ENCODE measurements around the gene MBLAC1.

Gene MBLAC1

DNA sequence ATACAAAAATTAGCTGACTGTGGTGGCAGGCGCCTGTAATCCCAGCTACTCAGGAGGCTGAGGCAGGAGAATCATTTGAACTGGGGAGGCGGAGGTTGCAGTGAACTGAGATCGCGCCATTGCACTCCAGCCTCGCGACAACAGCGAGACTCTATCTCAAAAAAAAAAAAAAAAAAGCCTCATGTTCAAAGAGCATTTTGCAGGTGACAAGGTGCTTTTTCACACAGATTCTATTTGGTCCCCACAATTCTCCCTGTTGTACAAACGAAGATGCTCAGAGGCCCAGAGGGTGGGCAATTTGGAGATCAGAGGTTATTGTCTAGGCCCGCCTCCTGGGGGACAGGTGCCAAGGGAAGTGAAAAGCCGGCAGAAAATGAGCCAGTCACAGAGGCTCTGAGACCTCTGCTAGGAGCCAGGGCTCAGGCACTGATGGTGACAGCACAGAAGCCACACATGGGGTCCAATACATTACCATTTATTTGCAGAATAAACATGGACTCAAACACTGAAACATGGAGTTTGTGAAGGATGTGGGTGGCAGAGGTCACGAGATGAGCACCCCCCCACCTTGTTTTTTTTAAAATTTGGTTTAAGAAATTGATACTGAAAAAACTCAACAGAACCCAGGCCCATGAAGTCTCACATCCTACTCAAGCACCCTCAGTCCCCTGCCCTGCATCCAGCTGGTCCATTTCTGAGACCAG, 42.5 kb downstream of the MBLAC1 start:
- no peak for DNase-seq (ENCODE audit: low read depth in 1 of 2, low spot score in 1 of 2)

DNA sequence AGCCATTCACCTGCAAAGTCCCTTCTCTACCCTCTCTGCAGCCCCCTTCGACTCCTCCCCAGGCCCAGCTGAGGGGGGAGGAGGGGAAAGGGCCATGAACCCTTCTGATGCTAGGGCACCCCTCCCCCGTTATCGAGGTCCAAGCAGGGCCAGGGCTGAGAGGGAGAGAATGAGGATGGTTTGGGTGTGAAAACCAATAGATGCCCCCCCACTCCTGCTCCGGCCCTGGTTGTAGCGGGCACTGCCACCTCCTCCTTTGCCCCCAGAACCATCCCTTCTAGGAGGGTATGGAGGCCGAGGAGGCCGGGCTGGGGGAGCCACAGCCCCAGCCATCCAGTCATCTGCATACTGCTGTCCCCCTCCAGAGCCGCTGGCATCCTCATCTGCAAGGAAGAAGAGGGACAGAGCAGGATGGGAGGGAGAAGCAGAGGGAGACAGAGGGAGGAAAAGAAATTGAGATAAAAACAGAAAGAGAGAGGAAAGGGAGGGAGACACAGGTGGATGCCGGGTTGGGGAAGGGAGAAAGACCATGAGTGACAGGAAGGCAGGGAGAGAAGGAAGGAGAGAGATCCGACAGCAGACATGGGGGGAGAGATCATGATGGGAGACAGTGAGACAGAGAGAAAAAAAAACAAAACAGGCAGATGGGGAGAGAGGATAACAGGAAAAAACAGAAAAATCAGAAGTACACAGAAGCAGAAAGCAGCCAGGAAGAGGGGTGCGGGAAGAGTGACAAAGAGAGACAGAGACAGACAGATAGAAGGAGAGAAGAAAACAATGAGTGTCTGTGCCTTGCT, 43.5 kb downstream of the MBLAC1 start:
- no peak for DNase-seq (ENCODE audit: low read depth in 1 of 2, low spot score in 1 of 2)

DNA sequence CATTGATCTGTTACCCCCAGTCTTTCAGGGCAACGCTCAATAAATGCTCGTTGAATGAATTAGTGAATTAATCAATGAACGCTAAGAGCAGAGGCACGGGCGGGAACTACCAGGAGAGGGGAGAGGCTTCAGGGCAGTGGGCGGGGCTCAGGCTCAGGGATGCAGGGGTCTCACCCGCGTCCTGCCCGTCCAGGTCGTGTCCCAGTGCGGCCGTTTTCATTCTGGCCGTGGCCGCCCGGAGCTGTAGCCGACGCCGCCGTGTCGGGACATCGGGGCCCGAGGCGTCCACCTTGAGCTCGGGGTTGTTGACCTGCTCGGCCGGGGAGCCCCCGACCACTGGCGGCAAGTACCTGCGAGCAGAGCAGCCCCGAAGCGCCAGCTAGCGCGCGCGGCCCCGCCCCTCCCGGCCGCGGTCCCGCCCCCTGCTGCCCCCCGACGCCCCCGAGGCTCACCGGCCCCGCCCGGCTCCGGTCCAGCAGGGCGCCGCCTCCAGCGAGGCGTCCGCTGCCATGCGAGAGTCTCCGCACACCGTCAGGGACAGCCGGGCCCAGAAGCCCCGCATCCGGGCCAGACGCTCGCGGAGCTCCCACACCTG, 44.4 kb downstream of the MBLAC1 start:
- DNase-seq (ENCODE audit: low read depth in 1 of 2, low spot score in 1 of 2), result peak in 1 of 2 donors; percentile 26

DNA sequence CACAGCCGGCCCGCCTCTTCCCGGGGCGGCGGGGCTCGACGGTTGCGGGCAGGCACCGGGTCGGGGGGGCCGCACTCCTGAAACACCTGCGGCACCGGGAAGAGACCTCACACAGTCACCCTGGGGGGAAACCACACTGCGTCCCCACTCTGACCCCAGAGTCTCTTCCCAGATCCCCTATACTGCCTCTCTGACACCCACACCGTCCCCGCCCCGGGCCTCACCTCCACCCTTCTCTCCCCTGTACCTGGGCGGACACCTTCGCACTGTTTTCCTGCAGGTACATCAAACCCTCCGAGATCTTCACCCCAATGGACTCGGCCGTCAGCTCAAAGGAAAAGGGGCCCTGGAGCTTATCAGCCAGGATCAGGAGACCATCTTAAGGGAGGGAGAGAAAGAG, 45.1 kb downstream of the MBLAC1 start:
- DNase-seq (ENCODE audit: low read depth in 1 of 2, low spot score in 1 of 2), result no peak

DNA sequence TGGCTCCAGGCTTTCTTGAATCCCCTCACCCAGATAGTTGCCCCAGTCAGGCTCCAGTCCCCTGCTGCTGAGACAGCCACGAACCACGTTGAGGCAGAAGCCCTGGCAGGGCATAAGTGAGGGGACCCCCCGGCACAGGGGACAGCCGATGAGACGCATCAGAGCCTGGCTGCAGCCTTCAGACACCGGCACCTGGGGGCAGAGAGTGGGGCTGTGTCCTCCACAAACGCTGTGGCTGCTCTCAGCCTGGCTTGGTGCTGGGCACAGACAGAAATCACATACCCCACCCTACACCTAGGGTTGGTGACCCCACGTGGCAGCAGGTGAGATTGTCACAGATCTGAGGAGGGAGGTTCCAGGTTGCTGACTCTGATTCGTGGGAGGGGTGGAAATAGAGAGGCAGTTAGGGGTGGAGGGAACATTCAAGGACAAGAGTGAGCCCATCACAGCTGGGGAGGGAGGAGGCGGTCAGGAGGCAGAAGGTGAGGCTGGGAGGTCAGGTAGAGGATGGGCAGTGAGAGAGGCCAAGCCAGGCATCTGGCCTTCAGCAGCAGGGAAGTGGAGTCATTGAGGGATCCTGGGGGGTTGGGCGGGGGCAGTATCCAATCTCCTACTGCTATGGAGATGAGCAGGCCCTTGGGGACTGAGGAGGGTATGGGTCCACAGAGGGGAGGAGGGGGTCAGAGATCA, 47.2 kb downstream of the MBLAC1 start:
- no peak for DNase-seq (ENCODE audit: low read depth in 1 of 2, low spot score in 1 of 2)

DNA sequence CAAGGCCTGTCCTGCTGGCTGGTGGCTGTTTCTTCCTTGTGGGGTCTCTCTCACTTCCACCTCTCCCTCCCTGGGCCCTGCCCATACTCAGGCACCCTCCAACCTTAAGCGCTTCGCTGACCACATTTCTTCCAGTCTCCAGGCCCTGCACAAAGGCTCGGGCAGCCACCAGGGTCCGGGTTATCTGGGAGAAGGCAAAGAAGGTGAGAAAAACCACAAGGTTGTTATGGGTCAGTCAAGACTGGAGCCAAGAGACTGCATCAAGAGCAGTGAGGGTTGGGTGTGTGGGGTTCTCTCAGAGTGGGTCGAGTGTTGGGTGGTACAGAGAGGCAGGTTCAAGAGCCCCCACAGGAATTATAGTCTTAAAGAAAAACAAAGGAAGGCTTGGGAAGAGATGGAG, 47.8 kb downstream of the MBLAC1 start:
- no peak for DNase-seq (ENCODE audit: low read depth in 1 of 2, low spot score in 1 of 2)

DNA sequence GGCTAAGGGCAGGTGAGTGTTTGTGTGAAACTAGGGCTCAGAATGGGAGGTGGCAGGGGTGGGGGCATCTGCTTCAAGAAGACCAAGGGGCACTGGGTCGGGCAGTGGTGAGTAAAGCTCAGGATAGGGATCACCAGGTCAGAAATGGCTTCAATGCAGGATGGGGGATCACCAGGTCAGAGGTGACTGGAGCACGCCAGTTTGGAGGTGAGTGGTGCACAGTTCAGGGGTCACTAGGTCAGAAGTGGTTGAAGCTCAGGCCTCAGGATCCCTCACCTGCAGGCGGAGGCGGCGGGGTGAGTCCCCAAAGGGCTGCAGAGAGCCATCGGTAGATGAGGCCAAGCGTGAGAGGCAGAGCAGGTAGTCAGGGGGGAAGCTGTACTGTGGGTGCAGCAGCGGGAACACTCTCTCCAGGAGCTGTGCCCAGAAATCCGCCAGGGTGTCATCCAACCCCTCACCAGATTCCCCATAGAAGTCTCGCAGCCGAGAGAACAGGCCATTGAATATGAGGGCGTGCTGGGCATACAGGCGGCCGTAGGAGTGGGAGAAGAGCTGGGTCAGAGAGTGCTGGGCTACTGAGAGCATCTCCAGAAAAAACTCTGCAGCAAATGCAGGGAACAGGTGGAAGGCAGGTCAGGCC, 48.6 kb downstream of the MBLAC1 start:
- no peak for DNase-seq (ENCODE audit: low read depth in 1 of 2, low spot score in 1 of 2)

DNA sequence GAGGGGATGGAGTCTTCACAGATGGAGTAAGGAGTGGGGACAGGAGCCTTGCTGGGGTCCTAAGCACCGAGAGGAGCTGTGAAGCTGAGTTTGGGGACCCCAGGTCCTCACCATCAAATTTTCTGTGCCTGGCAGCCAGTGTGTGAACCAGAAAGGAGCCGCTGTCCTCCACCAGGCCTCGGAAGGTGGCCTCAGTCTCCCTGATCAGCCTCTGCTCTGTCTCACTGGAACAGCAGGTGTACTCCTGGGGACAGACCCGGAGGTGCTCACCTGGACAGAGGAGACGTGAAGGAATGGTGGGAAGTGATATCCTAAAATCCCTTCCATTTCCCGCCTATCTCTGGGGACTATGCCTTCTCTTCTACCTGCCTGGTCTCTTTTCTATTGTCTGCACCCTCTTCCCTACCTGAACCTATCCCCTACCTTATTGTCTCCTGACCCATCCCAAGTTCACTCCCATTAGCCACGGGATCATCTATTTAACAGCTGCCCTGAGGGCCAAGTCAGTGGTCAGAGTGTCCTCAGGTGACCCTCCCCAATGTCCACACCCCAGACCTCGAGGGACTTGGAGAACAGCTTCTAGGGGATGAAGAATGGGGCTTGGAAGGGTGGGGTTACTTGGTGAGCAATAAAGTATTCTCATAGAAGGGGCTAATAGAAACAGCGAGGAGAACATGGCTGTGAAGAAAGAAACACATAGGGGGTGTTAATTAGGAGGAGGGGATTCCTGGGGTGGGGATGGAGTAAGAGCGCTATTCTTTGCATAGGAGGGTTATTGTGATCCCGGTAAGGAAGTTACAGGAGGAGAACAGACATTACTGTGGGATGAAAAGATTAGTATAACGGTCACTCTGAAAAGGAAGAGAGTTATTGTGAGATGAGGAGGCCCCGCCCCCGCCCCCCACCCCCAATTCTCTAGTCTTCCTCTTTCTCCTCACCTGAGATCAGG, 49.6 kb downstream of the MBLAC1 start:
- no peak for DNase-seq (ENCODE audit: low read depth in 1 of 2, low spot score in 1 of 2)

DNA sequence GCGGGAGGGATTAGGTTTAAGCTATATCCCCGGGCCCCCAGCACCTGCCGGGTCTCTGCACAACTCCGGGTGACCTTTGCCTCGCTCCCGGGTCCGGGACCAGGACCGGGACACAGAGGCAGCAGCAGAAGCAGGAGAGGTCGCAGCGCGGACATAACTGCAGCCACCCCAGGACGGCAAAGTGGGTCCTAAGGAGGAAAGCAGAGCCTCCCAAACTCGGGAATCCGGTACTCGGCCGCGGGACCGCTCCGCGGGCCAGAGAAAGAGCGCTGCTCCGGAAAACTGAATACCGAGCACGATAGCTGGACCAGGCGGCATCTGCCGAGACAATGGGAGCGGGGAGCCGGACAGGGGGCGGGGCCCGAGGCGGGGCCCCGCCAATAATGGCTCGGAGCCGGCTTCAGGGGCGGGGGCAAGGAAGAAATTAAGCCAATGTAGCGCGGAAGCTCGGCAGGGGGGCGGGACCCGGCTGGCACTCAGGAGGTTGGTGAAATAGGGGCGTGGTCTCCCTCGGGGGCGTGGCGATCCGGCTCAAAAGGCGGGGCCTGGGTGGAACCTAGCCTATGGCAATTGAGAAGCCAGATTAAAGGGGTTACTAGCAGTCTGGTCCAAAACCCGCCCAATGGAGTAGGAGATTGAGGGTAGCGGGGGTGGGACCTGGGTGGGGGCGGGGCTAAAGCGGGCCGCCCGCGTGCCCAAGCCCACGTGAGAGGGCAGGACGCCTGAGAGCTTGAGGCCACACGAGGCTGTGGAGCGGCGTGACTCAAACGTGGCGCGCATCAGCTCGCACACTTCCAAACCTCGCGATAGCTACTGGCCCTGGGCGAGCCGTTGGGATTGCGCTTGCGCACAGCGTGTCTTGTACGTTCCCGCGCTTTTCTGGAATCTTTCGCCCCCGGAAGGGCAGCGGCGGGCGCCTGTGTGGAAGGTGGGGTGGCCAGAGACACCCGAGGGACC, 50.6 kb downstream of the MBLAC1 start, which contains the start of the genes GPC2 and STAG3:
Gene GPC2 (minus strand): TSS at position 337 of the 957 bp plus-strand sequence. CDS start 182 bp downstream, at position 155.
Gene STAG3 (plus strand): TSS at position 874 of the 957 bp plus-strand sequence. CDS start 2,639 bp downstream, outside the sequence.
- peak; percentile 94 for DNase-seq (ENCODE audit: low read depth in 1 of 2, low spot score in 1 of 2)

Data from activated T-helper 1 cell treated with anti-CD3 and anti-CD28 coated beads, Interleukin-2, amount 50 U/mL, for 16 hours (primary cell).